ENCODE data around the gene TMEM169.

GRCh38 chr2:216126943-216127342 lies 45.2 kb downstream of the TMEM169 start:
- TF ChIP-seq POLR2A (IDR thresholded peaks at IDR 0.05) (no peak), CTCF (IDR thresholded peaks at IDR 0.05) (no peak)

Measured in right lobe of liver (tissue), 4 donors.